ENCODE measurements around the gene ADPRS. TPM values are rescaled to one million over a fixed set of nuclear protein-coding genes. Genes with fewer than 3 reads are reported as not detected.
A peak's percentile ranks its signal among the peaks of the same experiment; 100 is the strongest.

ADPRS gene
- total and polyA plus RNA-seq, 7 donors: 21.6 to 49.6 (median 30.0) TPM

- Histone ChIP-seq H3K27me3 (no peaks in the 10 kb centered on the region), H3K4me3 (no peak overlapping the region), H3K9me3 (no peaks in the 10 kb centered on the region), H3K27ac (no peak overlapping the region), H3K36me3 (peaks cover 0 to under 1% (median 0%) of the 10 kb centered on the region in 4 donors), H3K4me1 (peaks cover 0 to 15% (median 10%) of the 10 kb centered on the region in 4 donors)
- no peak for DNase-seq
- intact Hi-C loops (cut with DNase I): no loop called here
- 97 to 99% methylated on average over 5 of the region's 5 CpGs for WGBS, 2 donors
- TF ChIP-seq POLR2A (IDR thresholded peaks at IDR 0.05) (no peak), POLR2AphosphoS5 (IDR thresholded peaks at IDR 0.05) (no peak), CTCF (IDR thresholded peaks at IDR 0.05) (no peak), EP300 (IDR thresholded peaks at IDR 0.05) (no peak)
Measured at GRCh38 chr1:36101546-36101945, 12.9 kb downstream of the ADPRS start.

- intact Hi-C loops (cut with DNase I): no loop called here
- Histone ChIP-seq H3K36me3 (no peaks in the 10 kb centered on the region), H3K9me3 (no peaks in the 10 kb centered on the region), H3K27ac (peak overlapping the region in 1 of 4 donors; percentile 51), H3K4me1 (peaks cover 0 to 12% (median 5%) of the 10 kb centered on the region in 4 donors), H3K27me3 (no peaks in the 10 kb centered on the region), H3K4me3 (no peak overlapping the region)
- 43 to 46% methylated on average over 5 of the region's 5 CpGs for WGBS, 2 donors
- TF ChIP-seq CTCF (IDR thresholded peaks at IDR 0.05) (no peak), POLR2AphosphoS5 (IDR thresholded peaks at IDR 0.05) (no peak), POLR2A (IDR thresholded peaks at IDR 0.05) (no peak), EP300 (IDR thresholded peaks at IDR 0.05) (no peak)
- DNase-seq: no peak
Measured at GRCh38 chr1:36106269-36106668, 17.6 kb downstream of the ADPRS start.

GRCh38 chr1:36107394-36107793 lies 18.7 kb downstream of the ADPRS start:
- Histone ChIP-seq H3K4me3 (no peak overlapping the region), H3K36me3 (no peaks in the 10 kb centered on the region), H3K27ac (peak overlapping the region in 1 of 4 donors; percentile 31), H3K27me3 (no peaks in the 10 kb centered on the region), H3K9me3 (no peaks in the 10 kb centered on the region), H3K4me1 (peaks cover 0 to 12% (median 5%) of the 10 kb centered on the region in 4 donors)
- no peak for DNase-seq
- WGBS, 2 donors: 86 to 94% methylated on average over 9 of the region's 9 CpGs
- intact Hi-C loops (cut with DNase I): no loop called here
- no peak for TF ChIP-seq EP300 (IDR thresholded peaks at IDR 0.05)
- TF ChIP-seq POLR2A (IDR thresholded peaks at IDR 0.05): no peak

- 62 to 79% methylated on average over 14 of the region's 14 CpGs for WGBS, 2 donors
- Histone ChIP-seq H3K36me3 (no peaks in the 10 kb centered on the region), H3K27ac (no peak overlapping the region), H3K4me1 (peaks cover 0 to 12% (median 5%) of the 10 kb centered on the region in 4 donors), H3K9me3 (no peaks in the 10 kb centered on the region), H3K27me3 (no peaks in the 10 kb centered on the region), H3K4me3 (no peak overlapping the region)
- DNase-seq: no peak
- TF ChIP-seq POLR2A (IDR thresholded peaks at IDR 0.05) (no peak), EP300 (IDR thresholded peaks at IDR 0.05) (no peak), POLR2AphosphoS5 (IDR thresholded peaks at IDR 0.05) (no peak), CTCF (IDR thresholded peaks at IDR 0.05) (no peak)
- intact Hi-C loops (cut with DNase I): no loop called here
Measured at GRCh38 chr1:36108314-36108713, 19.6 kb downstream of the ADPRS start.

GRCh38 chr1:36109041-36109679 lies 20.5 kb downstream of the ADPRS start:
- DNase-seq: no peak
- intact Hi-C loops (cut with DNase I): no loop called here
- WGBS, 2 donors: 63 to 79% methylated on average over 11 of the region's 11 CpGs

More at GRCh38 chr1:36109041-36109679, 20.5 kb downstream of the ADPRS start:
- no peak overlapping the region for H3K27ac ChIP-seq
- no peak for TF ChIP-seq EP300 (IDR thresholded peaks at IDR 0.05)
- no peak for TF ChIP-seq CTCF (IDR thresholded peaks at IDR 0.05)
- TF ChIP-seq POLR2AphosphoS5 (IDR thresholded peaks at IDR 0.05): no peak
- TF ChIP-seq POLR2A (IDR thresholded peaks at IDR 0.05): no peak
- H3K9me3 ChIP-seq: no peaks in the 10 kb centered on the region
- H3K4me1 ChIP-seq: peaks cover 0 to 12% (median 5%) of the 10 kb centered on the region in 4 donors
- no peaks in the 10 kb centered on the region for H3K27me3 ChIP-seq
- H3K36me3 ChIP-seq: no peaks in the 10 kb centered on the region
- no peak overlapping the region for H3K4me3 ChIP-seq
